Lung (tissue), 12 donors: ENCODE measurements around the gene GNAL. TPM values are rescaled to one million over a fixed set of nuclear protein-coding genes. Genes with fewer than 3 reads are reported as not detected.

ENCODE experiments used
- ATAC-seq: fragments of 200-7000 bp; cut with Tn5 transposase; one replicate; pipeline ENCODE4 v1.9.1; 2020; ENCODE audit warnings: moderate number of reproducible peaks; ENCODE audit not compliant: insufficient read depth, low FRiP score
- DNase-seq, 3 donors: peaks; one replicate each; pipeline ENCODE4 v3.0.0-alpha.2; 2013 to 2017
- H3K27ac ChIP-seq, 2 donors: one replicate each; pipeline ENCODE4 v1.5.1; 2013; ENCODE audit warnings: mild to moderate bottlenecking in 2 of 2, moderate library complexity in 2 of 2, control low read depth in 1 of 2, inconsistent platforms in 1 of 2, low read depth in 1 of 2, low read length in 1 of 2
- H3K27me3 ChIP-seq, 3 donors: one replicate each; pipeline ENCODE4 v1.5.1; 2013; ENCODE audit warnings: low read length in 2 of 3; ENCODE audit not compliant: control insufficient read depth in 3 of 3, insufficient read depth in 3 of 3
- H3K36me3 ChIP-seq, 4 donors: one replicate each; pipeline ENCODE4 v1.5.1; 2013; ENCODE audit warnings: low read length in 4 of 4, mild to moderate bottlenecking in 1 of 4, moderate library complexity in 1 of 4; ENCODE audit not compliant: control insufficient read depth in 4 of 4, insufficient read depth in 4 of 4
- H3K4me1 ChIP-seq, 5 donors: one replicate each; pipeline ENCODE4 v1.5.1; 2013; ENCODE audit warnings: low read length in 5 of 5, mild to moderate bottlenecking in 2 of 5, moderate library complexity in 1 of 5; ENCODE audit not compliant: control insufficient read depth in 5 of 5, insufficient read depth in 5 of 5
- H3K4me3 ChIP-seq: one replicate; pipeline ENCODE4 v1.5.1; 2013; ENCODE audit warnings: mild to moderate bottlenecking, control low read depth, moderate library complexity
- H3K9ac ChIP-seq, 2 donors: one replicate each; pipeline ENCODE4 v1.5.1; 2013; ENCODE audit warnings: low read length in 2 of 2, control low read depth in 1 of 2; ENCODE audit not compliant: insufficient read depth in 1 of 2
- H3K9me3 ChIP-seq, 4 donors: one replicate each; pipeline ENCODE4 v1.5.1; 2013; ENCODE audit warnings: low read length in 3 of 4, mild to moderate bottlenecking in 1 of 4, moderate library complexity in 1 of 4; ENCODE audit not compliant: control insufficient read depth in 4 of 4, insufficient read depth in 3 of 4
- CTCF ChIP-seq: IDR thresholded peaks from 2 replicates; pipeline ENCODE4 v1.5.1; 2012; ENCODE audit warnings: mild to moderate bottlenecking; ENCODE audit errors: control extremely low read depth, extremely low read depth
- WGBS, 2 donors: extraction: QIAGEN DNeasy Blood & Tissue Kit; methylation state at CpG; one replicate each; pipeline ENCODE4 v1.1.7; 2013; 5-methylcytosine and 5-hydroxymethylcytosine counted together
- polyA plus RNA-seq, 2 donors: library from polyadenylated mRNA; stranded (reverse); fragments of 200-250 nt; gene quantifications; one replicate each; pipeline ENCODE4 v1.2.1, GENCODE V29; 2013
- total RNA-seq, 2 donors: library from RNA; depleted of rRNA in 1 of 2; stranded (reverse); fragments of >200 nt in 1 of 2; gene quantifications; one replicate each; pipeline ENCODE4 v1.2.1, GENCODE V29; 2014 to 2021
- donor health status: control.
- donor health status: control.
- donor health status: Bipolar disorder and iron deficiency.
- donor health status: healthy.
- donor health status: DM: yes; HTN: yes; CAD: no.

The GNAL gene
- total and polyA plus RNA-seq, 4 donors = 0.49 to 3.7 (median 2.5) TPM

GRCh38 chr18:11791131-11791530 lies 102.1 kb downstream of the GNAL start:
- H3K27ac ChIP-seq = no peak overlapping the region
- no peaks in the 10 kb centered on the region for H3K27me3 ChIP-seq
- DNase-seq (no peak), ATAC-seq (no peak)
- no peaks in the 10 kb centered on the region for H3K36me3 ChIP-seq
- H3K4me1 ChIP-seq = peaks cover 0 to 7% (median 0%) of the 10 kb centered on the region in 5 donors
- WGBS, 2 donors = 72 to 73% methylated on average over 3 of the region's 3 CpGs
- H3K4me3 ChIP-seq = no peak overlapping the region
- no peak overlapping the region for H3K9ac ChIP-seq
- no peaks in the 10 kb centered on the region for H3K9me3 ChIP-seq
- no peak for TF ChIP-seq CTCF

- no peak for TF ChIP-seq CTCF
- Histone ChIP-seq H3K4me1 (peaks cover 0 to 7% (median 0%) of the 10 kb centered on the region in 5 donors), H3K4me3 (no peak overlapping the region), H3K36me3 (no peaks in the 10 kb centered on the region), H3K27me3 (no peaks in the 10 kb centered on the region), H3K9ac (no peak overlapping the region), H3K27ac (no peak overlapping the region), H3K9me3 (no peaks in the 10 kb centered on the region)
- DNase-seq (no peak), ATAC-seq (no peak)
These were observed 103.6 kb downstream of the GNAL start for GRCh38 chr18:11792632-11793031.

- no peak overlapping the region for H3K9ac ChIP-seq
These were observed 105.1 kb downstream of the GNAL start for GRCh38 chr18:11794195-11794594.

More at GRCh38 chr18:11794195-11794594, 105.1 kb downstream of the GNAL start:
- H3K36me3 ChIP-seq = no peaks in the 10 kb centered on the region
- no peak for ATAC-seq
- H3K4me3 ChIP-seq = no peak overlapping the region
- no peak overlapping the region for H3K27ac ChIP-seq
- TF ChIP-seq CTCF = no peak
- H3K4me1 ChIP-seq = peaks cover 0 to 7% (median 0%) of the 10 kb centered on the region in 5 donors
- no peak for DNase-seq
- 92 to 95% methylated on average over 3 of the region's 3 CpGs for WGBS, 2 donors
- no peaks in the 10 kb centered on the region for H3K9me3 ChIP-seq
- H3K27me3 ChIP-seq = no peaks in the 10 kb centered on the region
